Endodermal cell (in vitro differentiated cells): ENCODE measurements around the gene CUX1. TPM values are rescaled to one million over a fixed set of nuclear protein-coding genes. Genes with fewer than 3 reads are reported as not detected.

Experiments used
- DNase-seq: peaks from one replicate; pipeline ENCODE4 v3.0.0-alpha.2; 2017
- H3K27ac ChIP-seq: 2 replicates; pipeline ENCODE4 v1.5.1; 2013; ENCODE audit warnings: mild to moderate bottlenecking, low read depth, low read length, moderate library complexity
- H3K27me3 ChIP-seq: 2 replicates; pipeline ENCODE4 v1.6.1; 2013; ENCODE audit warnings: mild to moderate bottlenecking, low read length, moderate library complexity; ENCODE audit not compliant: insufficient read depth, control insufficient read depth, poor library complexity, severe bottlenecking
- H3K36me3 ChIP-seq: 2 replicates; pipeline ENCODE4 v1.7.0; 2013; ENCODE audit warnings: mild to moderate bottlenecking, low read length, moderate library complexity; ENCODE audit not compliant: control insufficient read depth, insufficient read depth
- H3K4me1 ChIP-seq: one replicate; pipeline ENCODE4 v1.7.0; 2013; ENCODE audit warnings: low read length; ENCODE audit not compliant: control insufficient read depth, insufficient read depth
- H3K4me3 ChIP-seq: 2 replicates; pipeline ENCODE4 v1.5.1; 2013; ENCODE audit warnings: mild to moderate bottlenecking, low read length, moderate library complexity
- H3K9ac ChIP-seq: 2 replicates; pipeline ENCODE4 v1.6.1; 2013; ENCODE audit warnings: mild to moderate bottlenecking, low read length, moderate library complexity; ENCODE audit not compliant: poor library complexity, severe bottlenecking; ENCODE audit errors: extremely low read depth
- H3K9me3 ChIP-seq: 2 replicates; pipeline ENCODE4 v1.6.1; 2013; ENCODE audit warnings: mild to moderate bottlenecking, low read length, moderate library complexity; ENCODE audit not compliant: control insufficient read depth
- H3K27ac Mint-ChIP-seq: 2 replicates; pipeline ENCODE4 v1.8.0; 2020; ENCODE audit warnings: mixed read lengths
- H3K27me3 Mint-ChIP-seq: 2 replicates; pipeline ENCODE4 v1.8.0; 2021; ENCODE audit warnings: mild to moderate bottlenecking, mixed read lengths; ENCODE audit not compliant: insufficient read depth
- H3K36me3 Mint-ChIP-seq: 2 replicates; pipeline ENCODE4 v1.8.0; 2020; ENCODE audit warnings: low read depth, mixed read lengths
- H3K4me1 Mint-ChIP-seq: 2 replicates; pipeline ENCODE4 v1.8.0; 2020; ENCODE audit warnings: mixed read lengths
- H3K4me3 Mint-ChIP-seq: 2 replicates; pipeline ENCODE4 v1.8.0; 2020; ENCODE audit warnings: mild to moderate bottlenecking, moderate library complexity, mixed read lengths
- H3K9me3 Mint-ChIP-seq: 2 replicates; pipeline ENCODE4 v1.8.0; 2020; ENCODE audit warnings: mild to moderate bottlenecking, mixed read lengths
- WGBS, 2 experiments: methylation state at CpG; one replicate each; pipeline versions ENCODE4 v1.1.5 to v1.1.7; 2013; ENCODE audit warnings: missing lambda C conversion rate in 2 of 2, mixed read lengths in 1 of 2; ENCODE audit not compliant: insufficient coverage in 1 of 2, insufficient read length in 1 of 2; 5-methylcytosine and 5-hydroxymethylcytosine counted together
- total RNA-seq, 2 donors: library from RNA; stranded (reverse); fragmentation: NEBNext Ultra II Directional in 1 of 2; extraction: Animal tissue kit (Norgen Biotek cat#: 25700) in 1 of 2; gene quantifications; 2 replicates in 1 of 2; 3 replicates in 1 of 2; pipeline ENCODE4 v1.2.1, GENCODE V29; 2021
- TF ChIP-seq, protein P1 (sequence below): fragments of 200-600 bp; sonication (generic); conservative IDR thresholded peaks from 2 replicates; pipeline ENCODE4 v1.5.0; 2021; ENCODE audit warnings: antibody characterized with exemption, mild to moderate bottlenecking

Gene CUX1
- total RNA-seq, 2 donors from 2014 or later = 85.1 to 108 TPM

DNA sequence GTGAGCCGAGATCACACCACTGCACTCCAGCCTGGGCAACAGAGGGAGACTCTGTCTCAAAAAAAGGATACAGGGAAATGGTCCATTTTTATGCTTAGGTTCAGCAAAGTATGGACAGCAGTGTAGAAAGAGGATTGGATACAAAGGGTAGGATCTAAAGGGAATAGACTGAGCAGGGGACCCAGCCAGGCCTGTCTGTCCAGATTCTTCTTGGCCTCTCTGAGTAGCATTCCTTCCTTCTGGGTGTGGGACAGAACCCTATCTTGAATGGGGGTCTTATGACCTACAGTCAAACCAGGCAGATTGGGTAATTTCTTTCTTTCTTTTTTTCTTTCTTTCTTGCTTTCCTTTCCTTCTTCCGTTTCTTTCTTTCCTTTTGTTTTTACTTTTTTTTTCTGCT is 494.9 kb downstream of the CUX1 start:
- Histone ChIP-seq H3K4me1 (no peaks in the 10 kb centered on the region), H3K27me3 (no peaks in the 10 kb centered on the region), H3K9me3 (no peaks in the 10 kb centered on the region), H3K9ac (no peak overlapping the region), H3K36me3 (no peaks in the 10 kb centered on the region), H3K27ac (no peak overlapping the region), H3K4me3 (no peak overlapping the region)
- TF ChIP-seq, protein P1, sequence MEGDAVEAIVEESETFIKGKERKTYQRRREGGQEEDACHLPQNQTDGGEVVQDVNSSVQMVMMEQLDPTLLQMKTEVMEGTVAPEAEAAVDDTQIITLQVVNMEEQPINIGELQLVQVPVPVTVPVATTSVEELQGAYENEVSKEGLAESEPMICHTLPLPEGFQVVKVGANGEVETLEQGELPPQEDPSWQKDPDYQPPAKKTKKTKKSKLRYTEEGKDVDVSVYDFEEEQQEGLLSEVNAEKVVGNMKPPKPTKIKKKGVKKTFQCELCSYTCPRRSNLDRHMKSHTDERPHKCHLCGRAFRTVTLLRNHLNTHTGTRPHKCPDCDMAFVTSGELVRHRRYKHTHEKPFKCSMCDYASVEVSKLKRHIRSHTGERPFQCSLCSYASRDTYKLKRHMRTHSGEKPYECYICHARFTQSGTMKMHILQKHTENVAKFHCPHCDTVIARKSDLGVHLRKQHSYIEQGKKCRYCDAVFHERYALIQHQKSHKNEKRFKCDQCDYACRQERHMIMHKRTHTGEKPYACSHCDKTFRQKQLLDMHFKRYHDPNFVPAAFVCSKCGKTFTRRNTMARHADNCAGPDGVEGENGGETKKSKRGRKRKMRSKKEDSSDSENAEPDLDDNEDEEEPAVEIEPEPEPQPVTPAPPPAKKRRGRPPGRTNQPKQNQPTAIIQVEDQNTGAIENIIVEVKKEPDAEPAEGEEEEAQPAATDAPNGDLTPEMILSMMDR = no peak
- WGBS, 2 experiments = 84 to 90% methylated on average over 2 of the region's 2 CpGs
- no peaks in the 10 kb centered on the region for H3K27me3 Mint-ChIP-seq
- no peak for DNase-seq
- H3K27ac Mint-ChIP-seq = no peak overlapping the region
- H3K4me3 Mint-ChIP-seq = no peak overlapping the region
- peaks cover 7% of the 10 kb centered on the region for H3K36me3 Mint-ChIP-seq
- peaks cover 7% of the 10 kb centered on the region for H3K4me1 Mint-ChIP-seq
- H3K9me3 Mint-ChIP-seq = no peaks in the 10 kb centered on the region

DNA sequence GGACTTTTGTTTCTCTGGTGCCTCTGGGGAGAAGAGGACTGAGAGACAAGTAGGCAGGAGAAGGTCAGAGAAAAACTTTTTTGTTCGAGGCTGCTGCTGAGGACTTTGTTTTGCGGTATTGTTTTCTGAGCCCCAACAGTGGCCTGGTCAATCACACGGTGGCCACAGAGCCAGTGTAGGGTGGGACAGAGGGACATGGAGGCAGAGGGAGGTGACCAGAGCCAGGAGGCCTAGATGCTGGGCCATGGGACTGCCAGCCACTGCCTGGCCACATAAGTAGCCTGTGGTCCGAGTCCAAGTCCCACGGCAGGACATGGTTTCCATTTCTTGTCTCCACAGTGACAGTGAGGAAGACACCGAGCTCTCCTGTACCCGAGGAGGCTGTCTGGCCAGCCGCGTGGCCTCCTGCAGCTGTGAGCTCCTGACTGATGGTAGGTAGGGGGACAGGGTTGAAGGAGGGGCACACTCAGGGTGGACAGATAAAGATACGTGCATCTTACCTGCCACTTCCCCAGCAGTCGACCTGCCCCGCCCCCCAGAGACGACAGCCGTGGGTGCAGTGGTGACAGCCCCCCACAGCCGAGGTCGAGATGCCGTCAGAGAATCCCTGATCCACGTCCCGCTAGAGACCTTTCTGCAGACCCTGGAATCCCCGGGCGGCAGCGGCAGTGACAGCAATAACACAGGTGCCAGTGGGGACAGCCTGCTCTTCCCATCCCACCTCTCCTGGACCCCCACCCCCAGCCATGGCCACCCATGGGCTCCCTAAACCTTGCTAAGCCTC is 496.8 kb downstream of the CUX1 start:
- 91% methylated on average over 14 to 22 of the region's 22 CpGs for WGBS, 2 experiments
- DNase-seq = no peak
- H3K9ac ChIP-seq = no peak overlapping the region

DNA sequence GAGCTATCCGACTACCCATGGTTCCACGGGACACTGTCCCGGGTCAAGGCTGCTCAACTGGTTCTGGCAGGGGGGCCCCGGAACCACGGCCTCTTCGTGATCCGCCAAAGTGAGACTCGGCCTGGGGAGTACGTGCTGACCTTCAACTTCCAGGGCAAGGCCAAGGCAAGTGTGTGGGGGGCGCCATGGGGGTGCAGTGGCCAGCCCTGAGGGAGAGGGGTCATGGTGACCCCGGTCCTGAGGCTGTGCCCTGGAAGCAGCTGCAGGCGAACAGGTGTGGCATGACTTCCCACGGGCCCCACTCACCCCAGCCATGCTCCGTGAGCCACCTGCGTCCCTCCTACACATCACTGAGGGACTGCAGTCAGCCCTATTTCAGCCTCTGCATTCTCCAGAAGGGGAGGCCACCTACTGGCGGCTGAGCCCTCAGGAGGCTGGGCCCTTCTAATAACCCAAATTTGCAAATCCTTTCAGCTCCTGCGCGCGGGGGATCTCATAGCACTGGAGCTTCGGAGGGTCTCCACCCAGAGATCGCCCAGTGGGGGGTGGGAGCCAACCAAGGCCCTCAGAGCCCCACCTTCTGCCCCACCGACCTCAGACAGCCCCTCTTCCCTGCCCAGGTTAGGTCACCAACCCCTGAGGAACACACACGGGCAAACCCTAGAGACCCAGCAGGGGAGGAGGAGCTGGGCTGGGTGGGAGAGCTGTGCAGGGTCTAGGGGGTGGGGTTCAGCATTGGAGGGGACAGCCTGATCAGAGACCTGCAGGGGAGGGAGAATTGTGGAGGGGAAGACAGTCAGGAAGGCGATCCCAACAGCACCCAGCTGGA is 500.0 kb downstream of the CUX1 start:
- H3K4me1 ChIP-seq = no peaks in the 10 kb centered on the region
- Mint-ChIP-seq H3K27ac (no peak overlapping the region), H3K4me1 (peaks cover 4% of the 10 kb centered on the region), H3K9me3 (no peaks in the 10 kb centered on the region), H3K36me3 (peaks cover 7% of the 10 kb centered on the region), H3K27me3 (no peaks in the 10 kb centered on the region), H3K4me3 (no peak overlapping the region)
- TF ChIP-seq, protein P1 = peak; percentile 64
- H3K9me3 ChIP-seq = no peaks in the 10 kb centered on the region
- H3K4me3 ChIP-seq = no peak overlapping the region
- no peak overlapping the region for H3K9ac ChIP-seq
- no peak overlapping the region for H3K27ac ChIP-seq
- no peaks in the 10 kb centered on the region for H3K27me3 ChIP-seq
- WGBS, 2 experiments = 81 to 85% methylated on average over 18 to 24 of the region's 24 CpGs
- no peaks in the 10 kb centered on the region for H3K36me3 ChIP-seq
- DNase-seq = peak; percentile 77

More for the DNA sequence above, 496.8 kb downstream of the CUX1 start:
- Mint-ChIP-seq H3K9me3 (no peaks in the 10 kb centered on the region), H3K4me3 (no peak overlapping the region), H3K27ac (no peak overlapping the region), H3K27me3 (no peaks in the 10 kb centered on the region), H3K4me1 (peaks cover 9% of the 10 kb centered on the region), H3K36me3 (peaks cover 7% of the 10 kb centered on the region)
- Histone ChIP-seq H3K36me3 (no peaks in the 10 kb centered on the region), H3K27me3 (no peaks in the 10 kb centered on the region), H3K9me3 (no peaks in the 10 kb centered on the region), H3K4me3 (no peak overlapping the region), H3K4me1 (no peaks in the 10 kb centered on the region), H3K27ac (no peak overlapping the region)
- TF ChIP-seq, protein P1 = no peak
